ENCODE measurements around the gene SLC28A1. TPM values are rescaled to one million over a fixed set of nuclear protein-coding genes. Genes with fewer than 3 reads are reported as not detected.

The SLC28A1 gene
- total RNA-seq, 3 donors from 2014 or later (not counting 1 experiment from before 2014, with no cell fraction given): not detected

GRCh38 chr15:84880007-84880406 lies 4.5 kb upstream of the SLC28A1 start:
- H3K27ac Mint-ChIP-seq: no peak overlapping the region
- no peak overlapping the region for H3K4me3 ChIP-seq (ENCODE audit: low read length)

GRCh38 chr15:84880822-84881519 lies 3.5 kb upstream of the SLC28A1 start:
- no peaks in the 10 kb centered on the region for H3K9me3 Mint-ChIP-seq
- no peak overlapping the region for H3K27ac Mint-ChIP-seq
- H3K36me3 Mint-ChIP-seq: no peaks in the 10 kb centered on the region
- no peak for TF ChIP-seq CTCF (IDR thresholded peaks at IDR 0.05)
- peaks cover 0 to 2% of the 10 kb centered on the region in 2 donors for H3K27me3 Mint-ChIP-seq (ENCODE audit: low read depth in 2 of 2)
- Histone ChIP-seq H3K27ac (ENCODE audit: low read length) (no peak overlapping the region), H3K4me1 (ENCODE audit: control insufficient read depth, insufficient read depth, low read length) (no peaks in the 10 kb centered on the region), H3K27me3 (ENCODE audit: control insufficient read depth, insufficient read depth, low read length) (no peaks in the 10 kb centered on the region), H3K9me3 (ENCODE audit: control insufficient read depth, insufficient read depth, low read length) (no peaks in the 10 kb centered on the region), H3K36me3 (ENCODE audit: control insufficient read depth, insufficient read depth, low read length) (no peaks in the 10 kb centered on the region), H3K4me3 (ENCODE audit: low read length) (no peak overlapping the region)
- no peak for DNase-seq
- no peak overlapping the region for H3K4me3 Mint-ChIP-seq
- WGBS (ENCODE audit: insufficient coverage): 91% methylated on average over 8 of the region's 8 CpGs
- H3K4me1 Mint-ChIP-seq: no peaks in the 10 kb centered on the region
- intact Hi-C loops (cut with micrococcal nuclease): no loop called here
- ATAC-seq: no peak

More at GRCh38 chr15:84880007-84880406, 4.5 kb upstream of the SLC28A1 start:
- intact Hi-C loops (cut with micrococcal nuclease): no loop called here
- ATAC-seq (no peak), DNase-seq (no peak)
- Mint-ChIP-seq H3K27me3 (ENCODE audit: low read depth in 2 of 2) (peaks cover 0 to 2% of the 10 kb centered on the region in 2 donors), H3K4me1 (no peaks in the 10 kb centered on the region), H3K4me3 (no peak overlapping the region), H3K36me3 (no peaks in the 10 kb centered on the region), H3K9me3 (no peaks in the 10 kb centered on the region)
- H3K36me3 ChIP-seq (ENCODE audit: control insufficient read depth, insufficient read depth, low read length): no peaks in the 10 kb centered on the region
- no peaks in the 10 kb centered on the region for H3K27me3 ChIP-seq (ENCODE audit: control insufficient read depth, insufficient read depth, low read length)
- H3K27ac ChIP-seq (ENCODE audit: low read length): no peak overlapping the region
- no peaks in the 10 kb centered on the region for H3K9me3 ChIP-seq (ENCODE audit: control insufficient read depth, insufficient read depth, low read length)
- no peaks in the 10 kb centered on the region for H3K4me1 ChIP-seq (ENCODE audit: control insufficient read depth, insufficient read depth, low read length)
- 100% methylated on average over 3 of the region's 3 CpGs for WGBS (ENCODE audit: insufficient coverage)
- no peak for TF ChIP-seq CTCF (IDR thresholded peaks at IDR 0.05)

GRCh38 chr15:84881520-84881830 lies 3.0 kb upstream of the SLC28A1 start:
- no peak for ATAC-seq
- 82% methylated on average over 7 of the region's 7 CpGs for WGBS (ENCODE audit: insufficient coverage)
- Mint-ChIP-seq H3K9me3 (no peaks in the 10 kb centered on the region), H3K27me3 (ENCODE audit: low read depth in 2 of 2) (peaks cover 0 to 2% of the 10 kb centered on the region in 2 donors), H3K36me3 (no peaks in the 10 kb centered on the region), H3K27ac (no peak overlapping the region), H3K4me3 (no peak overlapping the region), H3K4me1 (no peaks in the 10 kb centered on the region)
- TF ChIP-seq CTCF (IDR thresholded peaks at IDR 0.05): no peak
- no peak overlapping the region for H3K27ac ChIP-seq (ENCODE audit: low read length)
- H3K27me3 ChIP-seq (ENCODE audit: control insufficient read depth, insufficient read depth, low read length): no peaks in the 10 kb centered on the region
- DNase-seq: no peak
- H3K36me3 ChIP-seq (ENCODE audit: control insufficient read depth, insufficient read depth, low read length): no peaks in the 10 kb centered on the region
- H3K4me1 ChIP-seq (ENCODE audit: control insufficient read depth, insufficient read depth, low read length): no peaks in the 10 kb centered on the region
- H3K4me3 ChIP-seq (ENCODE audit: low read length): no peak overlapping the region
- no peaks in the 10 kb centered on the region for H3K9me3 ChIP-seq (ENCODE audit: control insufficient read depth, insufficient read depth, low read length)
- intact Hi-C loops (cut with micrococcal nuclease): no loop called here

- no peak for ATAC-seq
- Histone ChIP-seq H3K4me1 (ENCODE audit: control insufficient read depth, insufficient read depth, low read length) (no peaks in the 10 kb centered on the region), H3K9me3 (ENCODE audit: control insufficient read depth, insufficient read depth, low read length) (no peaks in the 10 kb centered on the region), H3K27me3 (ENCODE audit: control insufficient read depth, insufficient read depth, low read length) (no peaks in the 10 kb centered on the region), H3K36me3 (ENCODE audit: control insufficient read depth, insufficient read depth, low read length) (no peaks in the 10 kb centered on the region), H3K27ac (ENCODE audit: low read length) (no peak overlapping the region), H3K4me3 (ENCODE audit: low read length) (no peak overlapping the region)
- H3K27ac Mint-ChIP-seq: no peak overlapping the region
- DNase-seq: no peak
- no peak for TF ChIP-seq CTCF (IDR thresholded peaks at IDR 0.05)
- no peaks in the 10 kb centered on the region for H3K4me1 Mint-ChIP-seq
- peaks cover 0 to 2% of the 10 kb centered on the region in 2 donors for H3K27me3 Mint-ChIP-seq (ENCODE audit: low read depth in 2 of 2)
- 91% methylated on average over 6 of the region's 6 CpGs for WGBS (ENCODE audit: insufficient coverage)
- intact Hi-C loops (cut with micrococcal nuclease): no loop called here
- no peaks in the 10 kb centered on the region for H3K9me3 Mint-ChIP-seq
- no peaks in the 10 kb centered on the region for H3K36me3 Mint-ChIP-seq
- H3K4me3 Mint-ChIP-seq: no peak overlapping the region
These were observed 996 bp upstream of the SLC28A1 start for GRCh38 chr15:84883466-84883865.
